T-cell (primary cell): ENCODE measurements around the gene TMEM125. TPM values are rescaled to one million over a fixed set of nuclear protein-coding genes. Genes with fewer than 3 reads are reported as not detected.
A peak's percentile ranks its signal among the peaks of the same experiment; 100 is the strongest.

Experiments used
- ATAC-seq, 4 experiments: fragments of 200-7000 bp in 3 of 4; fragments of 150-1000 bp in 1 of 4; cut with Tn5 transposase; replicated peaks in 1 of 4; 1 replicate in 3 of 4; 2 replicates in 1 of 4; pipeline ENCODE4 v1.10.0; 2021; ENCODE audit warnings: moderate library complexity in 3 of 4, mild to moderate bottlenecking in 2 of 4, moderate number of reproducible peaks in 1 of 4
- CTCF ChIA-PET, 2 donors: fragments of 300-600 bp; sonication (Branson Sonifier 250); formaldehyde crosslinking; loops; one replicate each; lab custom pipeline; 2022; ENCODE audit warnings: antibody characterized with exemption in 2 of 2; lab: Charles Lee
- POLR2A ChIA-PET, 2 donors: fragments of 300-600 bp; sonication (Branson Sonifier 250); formaldehyde crosslinking; loops; one replicate each; lab custom pipeline; 2022; ENCODE audit warnings: antibody characterized with exemption in 2 of 2; lab: Charles Lee
- DNase-seq, 35 experiments: peaks; one replicate each; pipeline versions ENCODE4 v3.0.0 to v3.0.0-alpha.2; 2013 to 2023
- H3K27ac ChIP-seq: one replicate; pipeline ENCODE4 v1.5.1; 2013; ENCODE audit warnings: low read length
- H3K27me3 ChIP-seq, 2 experiments: replicated peaks in 1 of 2; 1 replicate in 1 of 2; 2 replicates in 1 of 2; pipeline versions ENCODE4 v1.6.1 to v1.7.0; 2013; ENCODE audit warnings: low read length in 1 of 2, mixed read lengths in 1 of 2; ENCODE audit not compliant: control insufficient read depth in 2 of 2, insufficient read depth in 2 of 2; ENCODE audit errors: extremely low read depth in 1 of 2
- H3K36me3 ChIP-seq, 2 donors: 1 replicate in 1 of 2; 2 replicates in 1 of 2; pipeline versions ENCODE4 v1.6.1 to v1.7.0; 2013; ENCODE audit warnings: low read length in 1 of 2; ENCODE audit not compliant: control insufficient read depth in 2 of 2, insufficient read depth in 1 of 2; ENCODE audit errors: extremely low read depth in 1 of 2
- H3K4me1 ChIP-seq, 2 experiments: 1 replicate in 1 of 2; 2 replicates in 1 of 2; pipeline versions ENCODE4 v1.6.1 to v1.7.0; 2013; ENCODE audit warnings: low read length in 2 of 2, mixed read lengths in 1 of 2; ENCODE audit not compliant: insufficient read depth in 2 of 2, control insufficient read depth in 1 of 2; ENCODE audit errors: extremely low read depth in 1 of 2
- H3K4me3 ChIP-seq, 2 donors: 1 replicate in 1 of 2; 2 replicates in 1 of 2; pipeline versions ENCODE4 v1.5.1 to v1.7.0; 2013; ENCODE audit warnings: mild to moderate bottlenecking in 2 of 2, low read length in 1 of 2, moderate library complexity in 1 of 2; ENCODE audit not compliant: control insufficient read depth in 1 of 2; ENCODE audit errors: extremely low read depth in 1 of 2
- H3K9me3 ChIP-seq: 2 replicates; pipeline ENCODE4 v1.7.0; 2013
- H3K27ac Mint-ChIP-seq, 2 donors: one replicate each; pipeline ENCODE4 v1.8.0; 2020 to 2021; ENCODE audit warnings: mild to moderate bottlenecking in 2 of 2, mixed read lengths in 2 of 2
- H3K27me3 Mint-ChIP-seq, 2 donors: one replicate each; pipeline ENCODE4 v1.8.0; 2021 to 2022; ENCODE audit warnings: mixed read lengths in 2 of 2
- H3K36me3 Mint-ChIP-seq: one replicate; pipeline ENCODE4 v1.8.0; 2021; ENCODE audit warnings: mixed read lengths
- H3K4me1 Mint-ChIP-seq, 3 donors: one replicate each; pipeline ENCODE4 v1.8.0; 2020 to 2022; ENCODE audit warnings: mixed read lengths in 3 of 3, mild to moderate bottlenecking in 1 of 3
- H3K4me3 Mint-ChIP-seq, 3 donors: one replicate each; pipeline ENCODE4 v1.8.0; 2020 to 2022; ENCODE audit warnings: mild to moderate bottlenecking in 3 of 3, mixed read lengths in 3 of 3, moderate library complexity in 3 of 3
- H3K9me3 Mint-ChIP-seq, 3 donors: one replicate each; pipeline ENCODE4 v1.8.0; 2020 to 2022; ENCODE audit warnings: mixed read lengths in 3 of 3
- WGBS: methylation state at CpG from one replicate; pipeline ENCODE4 v1.1.5; 2013; ENCODE audit warnings: missing lambda C conversion rate; ENCODE audit not compliant: insufficient coverage; 5-methylcytosine and 5-hydroxymethylcytosine counted together
- total RNA-seq, 35 experiments: library from RNA in 6 of 35; stranded (reverse) in 6 of 35; fragments of 120-200 nt in 1 of 35; gene quantifications; one replicate each; pipeline versions ENCODE4 v1.2.1 to v1.2.4 and lab custom pipeline; 2013 to 2026

TMEM125 gene
- total RNA-seq, 5 donors from 2014 or later (not counting 1 experiment from before 2014, with no cell fraction given), result 0.20 to 0.46 (median 0.35) TPM; not detected in 2

DNA sequence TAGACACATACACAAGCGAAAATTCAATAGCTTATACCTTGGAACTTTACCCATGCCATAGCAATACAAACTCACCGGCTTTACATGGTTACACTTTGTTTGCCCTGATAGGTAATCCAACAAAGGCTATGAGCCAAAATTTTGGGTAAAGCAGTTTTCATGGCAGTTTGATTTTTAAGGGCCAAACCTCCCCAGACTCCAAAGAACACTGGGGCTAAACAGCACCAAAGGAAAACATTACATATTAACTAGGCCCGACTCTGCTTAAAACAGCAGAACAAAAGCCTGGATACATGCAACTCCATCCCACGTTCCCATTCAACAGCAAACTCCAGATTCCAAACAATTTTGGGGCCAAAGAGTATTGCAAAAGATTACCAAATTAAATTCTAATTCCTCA is 4.4 kb upstream of the TMEM125 start:
- peaks cover 0 to 28% of the 10 kb centered on the region in 2 experiments for H3K27me3 ChIP-seq
- ChIA-PET POLR2A (no interaction called here), CTCF (no interaction called here)
- peaks cover 0 to 2% of the 10 kb centered on the region in 2 experiments for H3K4me1 ChIP-seq
- Mint-ChIP-seq H3K36me3 (no peaks in the 10 kb centered on the region), H3K9me3 (peaks cover 0 to 7% (median 2%) of the 10 kb centered on the region in 3 donors), H3K4me1 (peaks cover 1 to 7% (median 7%) of the 10 kb centered on the region in 3 donors), H3K27ac (no peak overlapping the region), H3K4me3 (no peak overlapping the region), H3K27me3 (peaks cover 4 to 7% of the 10 kb centered on the region in 2 donors)
- no peaks in the 10 kb centered on the region for H3K9me3 ChIP-seq
- DNase-seq, result no peak
- no peak for ATAC-seq
- no peaks in the 10 kb centered on the region for H3K36me3 ChIP-seq
- H3K4me3 ChIP-seq, result no peak overlapping the region
- WGBS, result 86% methylated on average over 3 of the region's 4 CpGs
- H3K27ac ChIP-seq, result no peak overlapping the region

- Histone ChIP-seq H3K36me3 (no peaks in the 10 kb centered on the region), H3K27ac (no peak overlapping the region), H3K4me1 (peaks cover 0 to 10% of the 10 kb centered on the region in 2 experiments), H3K27me3 (peaks cover 0 to 35% of the 10 kb centered on the region in 2 experiments), H3K9me3 (no peaks in the 10 kb centered on the region), H3K4me3 (no peak overlapping the region)
- ChIA-PET CTCF (no interaction called here), POLR2A (no interaction called here)
- no peak for ATAC-seq
- WGBS, result no CpG with 5 or more reads among the region's 1 CpG
- peaks cover 12 to 21% (median 21%) of the 10 kb centered on the region in 3 donors for H3K4me1 Mint-ChIP-seq
- H3K36me3 Mint-ChIP-seq, result no peaks in the 10 kb centered on the region
- peaks cover 9 to 19% of the 10 kb centered on the region in 2 donors for H3K27me3 Mint-ChIP-seq
- H3K27ac Mint-ChIP-seq, result no peak overlapping the region
- peaks cover 0 to 7% (median 2%) of the 10 kb centered on the region in 3 donors for H3K9me3 Mint-ChIP-seq
- H3K4me3 Mint-ChIP-seq, result no peak overlapping the region
- DNase-seq, result no peak
These were observed 2.9 kb upstream of the TMEM125 start for GRCh38 chr1:43266881-43267280.

DNA sequence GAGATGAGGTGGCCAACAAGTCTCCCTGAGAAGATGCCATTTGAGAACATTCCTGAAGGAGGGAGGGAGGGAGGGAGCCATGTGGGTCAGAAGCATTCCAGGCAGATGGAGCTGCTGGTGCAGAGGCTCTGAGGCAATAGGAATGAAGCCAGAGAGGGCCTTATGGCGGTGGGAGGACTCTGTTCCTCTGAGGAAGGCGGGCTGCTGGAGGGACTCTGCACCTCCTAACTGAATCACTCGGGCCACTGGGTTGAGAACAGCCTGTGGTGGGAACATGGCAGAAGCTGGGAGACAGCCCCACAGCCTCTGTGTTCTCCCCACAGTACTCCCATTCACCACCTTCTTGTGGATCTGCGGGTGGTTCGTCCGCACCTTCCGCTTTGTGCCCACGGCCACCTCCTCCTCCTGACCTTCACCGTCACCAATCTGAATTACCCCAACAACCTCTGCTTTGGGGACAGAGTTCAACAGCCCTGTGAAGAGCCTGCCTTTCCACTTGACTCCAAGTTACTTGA is 2.4 kb upstream of the TMEM125 start:
- DNase-seq (no peak), ATAC-seq (no peak)
- no peaks in the 10 kb centered on the region for H3K9me3 ChIP-seq
- H3K4me1 ChIP-seq, result peaks cover 0 to 10% of the 10 kb centered on the region in 2 experiments
- ChIA-PET CTCF (no interaction called here), POLR2A (no interaction called here)
- peaks cover 0 to 7% (median 2%) of the 10 kb centered on the region in 3 donors for H3K9me3 Mint-ChIP-seq
- no peak overlapping the region for H3K27ac Mint-ChIP-seq
- no peaks in the 10 kb centered on the region for H3K36me3 ChIP-seq
- no peaks in the 10 kb centered on the region for H3K36me3 Mint-ChIP-seq
- 100% methylated on average over 4 of the region's 9 CpGs for WGBS
- H3K27me3 Mint-ChIP-seq, result peaks cover 9 to 19% of the 10 kb centered on the region in 2 donors
- H3K4me3 Mint-ChIP-seq, result no peak overlapping the region
- peaks cover 0 to 35% of the 10 kb centered on the region in 2 experiments for H3K27me3 ChIP-seq
- no peak overlapping the region for H3K27ac ChIP-seq
- H3K4me1 Mint-ChIP-seq, result peaks cover 12 to 22% (median 21%) of the 10 kb centered on the region in 3 donors
- no peak overlapping the region for H3K4me3 ChIP-seq

- H3K9me3 Mint-ChIP-seq, result peaks cover 0 to 7% (median 0%) of the 10 kb centered on the region in 3 donors
- WGBS, result no CpG with 5 or more reads among the region's 3 CpGs
- DNase-seq (no peak), ATAC-seq (no peak)
- CTCF ChIA-PET, result interaction anchor here in 1 of 2 donors (1.0 to 1.2 kb wide), 2 partner anchors 24 to 90 kb away, joined by 3 read pairs; no protein-coding TSS in a partner anchor
- no peak overlapping the region for H3K4me3 Mint-ChIP-seq
- Histone ChIP-seq H3K4me3 (no peak overlapping the region), H3K27ac (no peak overlapping the region), H3K36me3 (no peaks in the 10 kb centered on the region), H3K27me3 (peaks cover 0 to 35% of the 10 kb centered on the region in 2 experiments), H3K9me3 (no peaks in the 10 kb centered on the region), H3K4me1 (peaks cover 0 to 10% of the 10 kb centered on the region in 2 experiments)
- POLR2A ChIA-PET, result no interaction called here
- H3K27ac Mint-ChIP-seq, result no peak overlapping the region
- H3K36me3 Mint-ChIP-seq, result no peaks in the 10 kb centered on the region
- H3K27me3 Mint-ChIP-seq, result peaks cover 9 to 19% of the 10 kb centered on the region in 2 donors
- peaks cover 12 to 22% (median 21%) of the 10 kb centered on the region in 3 donors for H3K4me1 Mint-ChIP-seq
These were observed 1.9 kb upstream of the TMEM125 start for GRCh38 chr1:43267818-43268425.

- POLR2A ChIA-PET, result no interaction called here
- Mint-ChIP-seq H3K27me3 (peaks cover 9 to 19% of the 10 kb centered on the region in 2 donors), H3K27ac (no peak overlapping the region), H3K36me3 (peaks cover 2% of the 10 kb centered on the region), H3K9me3 (no peaks in the 10 kb centered on the region), H3K4me1 (peaks cover 23 to 36% (median 36%) of the 10 kb centered on the region in 3 donors), H3K4me3 (peak overlapping the region; percentile 41 to 70 (median 52))
- CTCF ChIA-PET, result no interaction called here
- WGBS, result 22% methylated on average over 23 of the region's 29 CpGs
- H3K4me3 ChIP-seq, result no peak overlapping the region
- H3K9me3 ChIP-seq, result no peaks in the 10 kb centered on the region
- no peak overlapping the region for H3K27ac ChIP-seq
- H3K36me3 ChIP-seq, result no peaks in the 10 kb centered on the region
- H3K4me1 ChIP-seq, result peaks cover 10 to 22% of the 10 kb centered on the region in 2 experiments
- ATAC-seq (peak in 1 of 4 experiments; percentile 40), DNase-seq (peak in 5 of 35 experiments; percentile 9 to 19 (median 13))
- peaks cover 0 to 49% of the 10 kb centered on the region in 2 experiments for H3K27me3 ChIP-seq
These were observed 775 bp downstream of the TMEM125 start for GRCh38 chr1:43270421-43271095.
